Measurements from ENCODE around the gene KNG1.
"Not testable (repeated sequence)": the region's sequence is repeated elsewhere in the genome, so short reads cannot be mapped to it uniquely, and the experiment has no call there.

- not testable (repeated sequence) for TF ChIP-seq CTCF, POLR2A (IDR thresholded peaks at IDR 0.05)
Measured at GRCh38 chr3:186710694-186711093, 6.5 kb upstream of the KNG1 start.
